H1 (cell line): ENCODE results near the gene PTGIS. TPM values are rescaled to one million over a fixed set of nuclear protein-coding genes. Genes with fewer than 3 reads are reported as not detected.

Experiments
- CTCF ChIA-PET: fragments of 300-600 bp; sonication (Branson Sonifier 250); formaldehyde crosslinking; loops from one replicate; lab custom pipeline; 2021; ENCODE audit not compliant: partially characterized antibody; lab: Charles Lee
- POLR2A ChIA-PET: fragments of 300-600 bp; sonication (Branson Sonifier 250); formaldehyde crosslinking; loops from one replicate; lab custom pipeline; 2021; ENCODE audit warnings: inconsistent platforms; ENCODE audit not compliant: partially characterized antibody; lab: Charles Lee
- DNase-seq, 2 experiments: peaks; one replicate each; pipeline versions ENCODE4 v3.0.0 to v3.0.0-alpha.2; 2010 to 2022; ENCODE audit warnings: low spot score in 2 of 2, low read depth in 1 of 2, mixed read lengths in 1 of 2
- FAIRE-seq: peaks from 2 replicates; lab custom pipeline; 2011; peaks lifted over from hg19 to GRCh38; lab: Jason Lieb, UNC
- H2AFZ ChIP-seq: 2 replicates; pipeline ENCODE4 v1.8.1; 2012; ENCODE audit warnings: low read length, inconsistent platforms
- H2AK5ac ChIP-seq: 2 replicates; pipeline ENCODE4 v1.6.1; 2013; ENCODE audit warnings: low read depth, low read length
- H2BK120ac ChIP-seq: replicated peaks from 2 replicates; pipeline ENCODE3; 2013; ENCODE audit warnings: low read depth, low read length, inconsistent platforms
- H2BK12ac ChIP-seq: 2 replicates; pipeline ENCODE4 v1.6.1; 2013; ENCODE audit warnings: low read depth, low read length
- H2BK15ac ChIP-seq: 2 replicates; pipeline ENCODE4 v1.6.1; 2013; ENCODE audit warnings: low read length
- H2BK20ac ChIP-seq: 2 replicates; pipeline ENCODE4 v1.6.1; 2013; ENCODE audit warnings: low read length
- H2BK5ac ChIP-seq: 2 replicates; pipeline ENCODE4 v1.6.1; 2013; ENCODE audit warnings: low read depth, low read length
- H3K14ac ChIP-seq: 2 replicates; pipeline ENCODE4 v1.6.1; 2013; ENCODE audit warnings: inconsistent platforms; ENCODE audit not compliant: insufficient read length
- H3K18ac ChIP-seq: 2 replicates; pipeline ENCODE4 v1.6.1; 2013; ENCODE audit warnings: low read length; ENCODE audit errors: extremely low read depth
- H3K23ac ChIP-seq: 2 replicates; pipeline ENCODE4 v1.6.1; 2013; ENCODE audit warnings: inconsistent platforms; ENCODE audit not compliant: insufficient read length
- H3K23me2 ChIP-seq: 2 replicates; pipeline ENCODE4 v1.6.1; 2013; ENCODE audit warnings: low read depth, low read length
- H3K27ac ChIP-seq: 2 replicates; pipeline ENCODE4 v1.6.1; 2011; ENCODE audit warnings: low read depth, low read length, inconsistent platforms
- H3K27me3 ChIP-seq, 4 experiments: replicated peaks in 1 of 4; 1 replicate in 1 of 4; 2 replicates in 3 of 4; pipeline versions ENCODE4 v1.6.1 to v1.8.1; 2011 to 2013; ENCODE audit warnings: low read length in 3 of 4, mild to moderate bottlenecking in 3 of 4, inconsistent platforms in 2 of 4, mixed read lengths in 2 of 4, moderate library complexity in 1 of 4; ENCODE audit not compliant: control insufficient read depth in 3 of 4, insufficient read depth in 3 of 4; ENCODE audit errors: extremely low read depth in 1 of 4
- H3K36me3 ChIP-seq, 4 experiments: 2 replicates each; pipeline versions ENCODE4 v1.6.1 to v1.8.1; 2011 to 2013; ENCODE audit warnings: mild to moderate bottlenecking in 4 of 4, low read length in 3 of 4, moderate library complexity in 2 of 4, control low read depth in 1 of 4, inconsistent platforms in 1 of 4; ENCODE audit not compliant: insufficient read depth in 4 of 4, control insufficient read depth in 2 of 4
- H3K4ac ChIP-seq: replicated peaks from 2 replicates; pipeline ENCODE3; 2013; ENCODE audit warnings: low read length, low read depth, mixed read lengths, inconsistent platforms; ENCODE audit not compliant: insufficient read length
- H3K4me1 ChIP-seq, 4 experiments: replicated peaks in 1 of 4; 1 replicate in 1 of 4; 2 replicates in 3 of 4; pipeline versions ENCODE4 v1.6.1 to v1.8.1; 2011 to 2013; ENCODE audit warnings: low read length in 3 of 4, inconsistent platforms in 2 of 4, mixed read lengths in 1 of 4; ENCODE audit not compliant: insufficient read depth in 4 of 4, control insufficient read depth in 3 of 4
- H3K4me2 ChIP-seq, 2 experiments: 2 replicates each; pipeline versions ENCODE4 v1.6.1 to v1.8.1; 2011 to 2013; ENCODE audit warnings: low read depth in 2 of 2, low read length in 2 of 2, control low read depth in 1 of 2, inconsistent platforms in 1 of 2, mild to moderate bottlenecking in 1 of 2; ENCODE audit not compliant: insufficient read depth in 1 of 2
- H3K4me3 ChIP-seq, 4 experiments: fragments of 200-600, 300-600 bp in 1 of 4; sonication (generic), shearing (Covaris generic), sonication (Bioruptor Twin) in 1 of 4; 2 replicates each; pipeline versions ENCODE4 v1.5.1 to v1.8.1; 2011 to 2016; ENCODE audit warnings: low read length in 4 of 4, low read depth in 3 of 4, control low read depth in 2 of 4, inconsistent platforms in 2 of 4, mild to moderate bottlenecking in 2 of 4, mixed read lengths in 1 of 4, moderate library complexity in 1 of 4; ENCODE audit not compliant: insufficient read depth in 2 of 4; ENCODE audit errors: extremely low read depth in 1 of 4
- H3K56ac ChIP-seq: replicated peaks from 2 replicates; pipeline ENCODE3; 2013; ENCODE audit warnings: low read depth, mild to moderate bottlenecking, mixed read lengths, low read length, inconsistent platforms; ENCODE audit not compliant: insufficient read length
- H3K79me1 ChIP-seq: 2 replicates; pipeline ENCODE4 v1.6.1; 2013; ENCODE audit warnings: low read depth, low read length, control low read depth
- H3K79me2 ChIP-seq, 2 experiments: 2 replicates each; pipeline versions ENCODE4 v1.6.1 to v1.8.1; 2012 to 2013; ENCODE audit warnings: low read length in 2 of 2, mild to moderate bottlenecking in 2 of 2, inconsistent platforms in 1 of 2; ENCODE audit not compliant: insufficient read depth in 2 of 2, control insufficient read depth in 1 of 2
- H3K9ac ChIP-seq, 4 experiments: replicated peaks in 1 of 4; 1 replicate in 1 of 4; 2 replicates in 3 of 4; pipeline versions ENCODE4 v1.6.1 to v1.8.1; 2011 to 2013; ENCODE audit warnings: low read depth in 3 of 4, low read length in 3 of 4, control low read depth in 2 of 4, mild to moderate bottlenecking in 2 of 4, moderate library complexity in 2 of 4, inconsistent platforms in 1 of 4; ENCODE audit errors: extremely low read depth in 1 of 4
- H3K9me3 ChIP-seq, 2 experiments: 2 replicates each; pipeline versions ENCODE4 v1.6.1 to v1.8.1; 2012 to 2013; ENCODE audit warnings: mild to moderate bottlenecking in 2 of 2, moderate library complexity in 2 of 2, control low read depth in 1 of 2, inconsistent platforms in 1 of 2, low read depth in 1 of 2, low read length in 1 of 2, mixed read lengths in 1 of 2; ENCODE audit not compliant: insufficient read depth in 2 of 2
- H4K20me1 ChIP-seq, 2 experiments: replicated peaks in 1 of 2; 2 replicates each; pipeline versions ENCODE3 to v1.8.1; 2011 to 2013; ENCODE audit warnings: inconsistent platforms in 2 of 2, low read length in 2 of 2, mild to moderate bottlenecking in 1 of 2; ENCODE audit not compliant: insufficient read depth in 2 of 2, control insufficient read depth in 1 of 2
- H4K5ac ChIP-seq: 2 replicates; pipeline ENCODE4 v1.6.1; 2013; ENCODE audit warnings: low read length, low read depth, mixed read lengths, inconsistent platforms; ENCODE audit not compliant: insufficient read length
- H4K8ac ChIP-seq: 2 replicates; pipeline ENCODE4 v1.8.0; 2013; ENCODE audit warnings: mild to moderate bottlenecking, moderate library complexity, low read length, inconsistent platforms; ENCODE audit not compliant: insufficient read depth; ENCODE audit errors: extremely low read depth
- H4K91ac ChIP-seq: replicated peaks from 2 replicates; pipeline ENCODE3; 2013; ENCODE audit warnings: low read length, mixed read lengths, inconsistent platforms; ENCODE audit not compliant: insufficient read length
- CTBP2 ChIP-seq: IDR thresholded peaks from 2 replicates; pipeline ENCODE4 v1.7.0; 2011; ENCODE audit warnings: borderline replicate concordance, mild to moderate bottlenecking, moderate library complexity, mixed read lengths, low read length; ENCODE audit not compliant: insufficient read depth, insufficient read length
- HDAC2 ChIP-seq, 2 experiments: fragments of 300-600 bp in 1 of 2; sonication (generic) in 1 of 2; IDR thresholded peaks; 2 replicates each; pipeline ENCODE4 v1.6.1; 2011 to 2012; ENCODE audit warnings: low read depth in 2 of 2, low read length in 2 of 2, mild to moderate bottlenecking in 2 of 2, moderate library complexity in 2 of 2, borderline replicate concordance in 1 of 2, inconsistent platforms in 1 of 2
- WGBS, 2 experiments: shearing (Covaris generic) in 1 of 2; methylation state at CpG; one replicate each; pipeline versions ENCODE4 v1.1.6 to v1.1.7; 2013 to 2015; ENCODE audit warnings: low lambda C conversion rate in 2 of 2, mixed read lengths in 2 of 2, inconsistent platforms in 1 of 2, low coverage in 1 of 2, missing lambda C conversion rate in 1 of 2; ENCODE audit not compliant: insufficient replicate concordance in 2 of 2, insufficient coverage in 1 of 2, insufficient read length in 1 of 2; ENCODE audit errors: extremely low coverage in 1 of 2, missing lambda C conversion rate in 1 of 2; 5-methylcytosine and 5-hydroxymethylcytosine counted together
- polyA plus RNA-seq, 7 experiments: library from polyadenylated mRNA; depleted of rRNA in 3 of 7; stranded (reverse) in 5 of 7; unstranded in 2 of 7; fragments of >200 nt in 5 of 7; fragments of 200-250 nt in 2 of 7; gene quantifications; 1 replicate in 5 of 7; 2 replicates in 1 of 7; 4 replicates in 1 of 7; pipeline versions ENCODE4 v1.2.1 to v1.2.3, GENCODE V29; 2011 to 2013; ENCODE audit warnings: missing spikeins in 2 of 7, mixed read lengths in 2 of 7
- total RNA-seq: library from RNA; stranded (reverse); fragmentation: NEBNext Ultra II Directional; extraction: Animal tissue kit (Norgen Biotek cat#: 25700); gene quantifications from 2 replicates; pipeline ENCODE4 v1.2.1, GENCODE V29; 2021

The PTGIS gene
- total and polyA plus RNA-seq, 2 of the 8 experiments (the other 6 are each of a cell fraction or from before 2014, with no cell fraction given) = 29.9 to 35.5 TPM

DNA sequence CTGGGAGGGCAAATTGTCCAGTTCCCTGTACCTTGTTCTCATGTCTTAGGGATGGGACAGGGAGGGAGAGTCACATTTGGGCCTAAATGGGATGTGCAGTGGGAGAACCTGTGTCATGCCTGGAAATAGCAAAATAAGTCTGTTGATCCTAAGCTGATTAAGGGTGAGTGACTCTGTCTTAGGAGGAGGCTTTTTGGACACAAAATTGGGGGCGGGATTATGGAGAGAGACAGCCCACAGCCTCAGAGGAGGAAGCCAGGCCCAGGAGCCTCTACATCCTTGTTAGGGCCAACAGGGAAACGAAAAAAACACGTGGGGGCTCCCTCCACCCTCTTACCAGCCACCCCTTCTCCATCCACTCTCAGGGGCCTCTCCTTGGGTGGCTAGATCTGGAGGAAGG, 87.7 kb downstream of the PTGIS start:
- Histone ChIP-seq H2BK120ac (no peak overlapping the region), H3K79me1 (no peaks in the 10 kb centered on the region), H3K9me3 (no peaks in the 10 kb centered on the region; a peak in 1 of 4 replicates), H2BK5ac (no peak overlapping the region), H2AFZ (no peak overlapping the region), H3K18ac (no peak overlapping the region), H4K5ac (no peak overlapping the region), H4K8ac (no peak overlapping the region), H3K36me3 (no peaks in the 10 kb centered on the region), H3K23ac (no peak overlapping the region), H3K9ac (no peak overlapping the region), H3K4ac (no peak overlapping the region), H3K27ac (no peak overlapping the region), H3K4me2 (no peak overlapping the region), H2BK20ac (no peak overlapping the region), H2BK15ac (no peak overlapping the region), H2BK12ac (no peak overlapping the region), H3K56ac (no peak overlapping the region), H3K14ac (no peak overlapping the region), H3K23me2 (peaks cover 6% of the 10 kb centered on the region; the same call in 1 of the 2 replicates), H4K20me1 (peaks cover 0 to 3% of the 10 kb centered on the region in 2 experiments), H3K79me2 (no peaks in the 10 kb centered on the region), H3K27me3 (peaks cover 0 to 12% (median 7%) of the 10 kb centered on the region in 4 experiments; a peak in 5 of 7 replicates), H2AK5ac (no peak overlapping the region), H4K91ac (no peak overlapping the region), H3K4me1 (peaks cover 0 to 5% (median under 1%) of the 10 kb centered on the region in 4 experiments; a peak in 2 of 7 replicates), H3K4me3 (no peak overlapping the region)
- ChIA-PET POLR2A (no interaction called here), CTCF (interaction anchor here (7.7 kb wide), 1 partner anchor 144 kb away, joined by 126 read pairs; no protein-coding TSS in a partner anchor)
- DNase-seq (no peak), FAIRE-seq (no peak)
- WGBS, 2 experiments = 66% methylated on average over 3 of the region's 3 CpGs; no CpG with 5 or more reads in 1 of the 2 experiments
- TF ChIP-seq CTBP2 (no peak), HDAC2 (IDR thresholded peaks at IDR 0.05; ENCODE audit: borderline replicate concordance in 1 of 2, low read depth in 2 of 2, low read length in 2 of 2) (no peak)
